ENCODE data around the gene FKBP6. TPM values are rescaled to one million over a fixed set of nuclear protein-coding genes. Genes with fewer than 3 reads are reported as not detected.
"Not testable (repeated sequence)": the region's sequence is repeated elsewhere in the genome, so short reads cannot be mapped to it uniquely, and the experiment has no call there.

FKBP6 gene
- total and polyA plus RNA-seq, 3 donors from 2014 or later: 45.4 to 148 (median 60.9) TPM

DNA sequence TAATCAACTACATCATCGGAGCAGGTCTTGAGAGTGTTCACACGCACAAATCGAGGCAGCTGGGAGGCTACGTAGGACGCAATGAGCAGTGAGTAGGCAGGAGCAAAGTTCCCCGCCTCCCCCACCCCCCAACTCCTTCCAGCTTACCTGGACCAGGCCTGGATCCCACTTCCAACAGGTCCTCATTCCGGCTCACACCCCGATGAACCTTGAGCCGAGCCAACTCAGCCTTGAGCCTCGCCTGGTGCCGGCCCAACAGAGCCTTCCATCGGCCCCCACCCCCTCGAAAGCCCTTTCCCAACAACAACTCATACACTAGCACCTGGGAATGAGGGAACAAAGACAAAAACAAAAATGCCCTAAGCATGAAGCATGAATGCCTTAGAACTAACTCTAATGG, 20.5 kb upstream of the FKBP6 start:
- DNase-seq: no peak

DNA sequence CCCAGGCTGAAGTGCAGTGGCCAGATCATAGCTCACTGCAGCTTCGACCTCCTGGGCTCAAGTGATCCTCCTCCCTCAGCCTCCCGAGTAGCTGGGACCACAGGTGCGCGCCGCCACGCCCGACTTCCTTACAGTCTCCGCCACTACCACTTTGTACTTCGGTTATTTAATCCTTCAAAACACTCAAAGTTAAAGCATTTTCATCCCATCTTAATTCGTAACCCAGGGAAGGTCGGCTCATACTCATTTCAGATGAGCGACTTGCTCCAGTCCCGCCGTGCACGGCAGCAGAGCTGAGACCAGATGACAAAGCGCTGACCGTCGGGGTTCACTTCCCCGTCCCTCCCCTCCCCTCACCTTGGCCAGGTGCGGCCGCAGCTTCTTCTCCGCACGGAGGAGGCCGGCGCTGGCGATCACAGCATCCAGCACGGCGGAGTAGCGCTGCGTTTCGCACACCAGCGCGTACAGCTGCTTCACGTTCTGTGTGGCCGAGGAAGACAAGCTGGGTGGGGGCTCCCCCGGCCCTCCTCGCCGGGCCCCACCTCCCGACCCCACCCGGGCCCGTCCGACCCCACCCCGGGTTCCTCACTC, 19.8 kb upstream of the FKBP6 start:
- H3K27me3 ChIP-seq: no peaks in the 10 kb centered on the region
- WGBS, 2 donors: 9 to 20% methylated on average over 19 to 32 of the region's 43 CpGs
- TF ChIP-seq POLR2A (IDR thresholded peaks at IDR 0.05): no peak
- TF ChIP-seq, protein P1, sequence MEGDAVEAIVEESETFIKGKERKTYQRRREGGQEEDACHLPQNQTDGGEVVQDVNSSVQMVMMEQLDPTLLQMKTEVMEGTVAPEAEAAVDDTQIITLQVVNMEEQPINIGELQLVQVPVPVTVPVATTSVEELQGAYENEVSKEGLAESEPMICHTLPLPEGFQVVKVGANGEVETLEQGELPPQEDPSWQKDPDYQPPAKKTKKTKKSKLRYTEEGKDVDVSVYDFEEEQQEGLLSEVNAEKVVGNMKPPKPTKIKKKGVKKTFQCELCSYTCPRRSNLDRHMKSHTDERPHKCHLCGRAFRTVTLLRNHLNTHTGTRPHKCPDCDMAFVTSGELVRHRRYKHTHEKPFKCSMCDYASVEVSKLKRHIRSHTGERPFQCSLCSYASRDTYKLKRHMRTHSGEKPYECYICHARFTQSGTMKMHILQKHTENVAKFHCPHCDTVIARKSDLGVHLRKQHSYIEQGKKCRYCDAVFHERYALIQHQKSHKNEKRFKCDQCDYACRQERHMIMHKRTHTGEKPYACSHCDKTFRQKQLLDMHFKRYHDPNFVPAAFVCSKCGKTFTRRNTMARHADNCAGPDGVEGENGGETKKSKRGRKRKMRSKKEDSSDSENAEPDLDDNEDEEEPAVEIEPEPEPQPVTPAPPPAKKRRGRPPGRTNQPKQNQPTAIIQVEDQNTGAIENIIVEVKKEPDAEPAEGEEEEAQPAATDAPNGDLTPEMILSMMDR (IDR thresholded peaks at IDR 0.05): no peak
- DNase-seq: no peak
- H3K9me3 ChIP-seq: no peaks in the 10 kb centered on the region
- intact Hi-C loops (cut with DNase I; ENCODE audit: low total_unique reads): no loop called here
- peaks cover 6% of the 10 kb centered on the region for H3K4me1 ChIP-seq
- H3K27ac ChIP-seq: peak overlapping the region; percentile 44 to 45
- peak overlapping the region; percentile 78 to 91 for H3K4me3 ChIP-seq
- no peaks in the 10 kb centered on the region for H3K36me3 ChIP-seq (ENCODE audit: low read depth, missing control alignments)

More for the DNA sequence above, 20.5 kb upstream of the FKBP6 start:
- H3K27me3 ChIP-seq: no peaks in the 10 kb centered on the region
- intact Hi-C loops (cut with DNase I; ENCODE audit: low total_unique reads): no loop called here
- H3K27ac ChIP-seq: no peak overlapping the region
- H3K4me3 ChIP-seq: no peak overlapping the region
- TF ChIP-seq, protein P1 (IDR thresholded peaks at IDR 0.05): no peak
- TF ChIP-seq POLR2A (IDR thresholded peaks at IDR 0.05): no peak
- H3K9me3 ChIP-seq: no peaks in the 10 kb centered on the region
- H3K36me3 ChIP-seq (ENCODE audit: low read depth, missing control alignments): no peaks in the 10 kb centered on the region
- WGBS, 2 donors: 78 to 89% methylated on average over 13 of the region's 13 CpGs
- peaks cover 6% of the 10 kb centered on the region for H3K4me1 ChIP-seq

DNA sequence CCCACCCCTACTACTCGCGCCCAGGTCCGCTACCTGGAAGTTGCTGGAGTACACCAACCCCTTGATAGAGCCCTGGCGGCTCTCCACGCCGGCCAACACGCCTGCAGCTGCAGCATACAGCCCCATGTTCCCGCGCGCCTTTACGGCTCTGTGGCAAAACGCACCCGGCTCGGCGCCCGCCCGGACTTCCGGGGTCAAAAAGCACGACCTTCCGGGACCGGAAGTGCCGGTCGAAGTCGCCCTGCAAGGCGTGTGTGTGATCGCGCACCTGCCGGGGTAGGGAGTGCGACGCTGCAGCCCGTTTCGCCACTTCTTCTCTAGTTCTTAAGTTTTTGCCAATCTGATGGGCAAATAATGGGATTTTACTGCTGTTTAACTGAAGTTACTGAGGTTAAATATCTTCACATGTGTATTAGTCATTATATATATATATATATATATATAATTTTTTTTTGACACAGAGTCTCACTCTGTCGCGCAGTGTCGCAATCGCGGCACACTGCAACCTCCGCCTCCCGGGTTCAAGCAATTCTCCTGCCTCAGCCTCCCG, 19.2 kb upstream of the FKBP6 start, which contains the start of gene NSUN5:
NSUN5 (minus strand) TSS at position 162 of the 550 bp plus-strand sequence; CDS start at position 126, 36 bp downstream.
- 11 to 19% methylated on average over 20 to 37 of the region's 40 CpGs for WGBS, 2 donors
- H3K36me3 ChIP-seq (ENCODE audit: low read depth, missing control alignments): no peaks in the 10 kb centered on the region
- TF ChIP-seq, protein P1 (IDR thresholded peaks at IDR 0.05): no peak
- no peak for TF ChIP-seq POLR2A (IDR thresholded peaks at IDR 0.05)
- peak; percentile 91 for DNase-seq
- peak within 1 kb of the TSS; percentile 78 to 91 for H3K4me3 ChIP-seq
- no peaks in the 10 kb centered on the region for H3K9me3 ChIP-seq
- intact Hi-C loops (cut with DNase I; ENCODE audit: low total_unique reads): no loop called here
- peaks cover 6% of the 10 kb centered on the region for H3K4me1 ChIP-seq
- H3K27ac ChIP-seq: peak within 1 kb of the TSS; percentile 44 to 45
- H3K27me3 ChIP-seq: no peaks in the 10 kb centered on the region

DNA sequence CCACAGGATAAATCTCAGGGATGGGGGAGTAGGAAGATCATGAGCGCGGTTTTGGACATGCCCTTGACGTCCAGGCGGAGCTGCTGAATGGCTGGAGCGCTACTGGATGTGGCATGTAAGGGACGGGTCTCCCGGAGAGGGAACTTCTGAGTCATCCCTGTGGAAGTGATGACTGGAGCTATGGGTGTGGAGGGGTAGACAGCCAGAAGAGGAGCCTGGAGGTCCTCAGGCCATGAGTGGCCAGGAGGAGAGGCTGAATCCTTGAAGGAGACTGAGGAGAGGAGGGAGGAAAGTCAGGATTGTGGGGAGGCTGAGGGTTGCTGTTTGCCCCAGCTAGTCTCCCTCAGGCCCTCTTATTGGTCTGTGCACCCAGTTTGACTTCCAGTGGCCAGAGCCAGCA, 16.5 kb upstream of the FKBP6 start:
- H3K4me1 ChIP-seq; H3K36me3 ChIP-seq (ENCODE audit: low read depth, missing control alignments); H3K27me3 ChIP-seq; H3K4me3 ChIP-seq; H3K27ac ChIP-seq; intact Hi-C loops (cut with DNase I; ENCODE audit: low total_unique reads); DNase-seq; H3K9me3 ChIP-seq: not testable (repeated sequence)
- 60 to 100% methylated on average over 3 to 7 of the region's 7 CpGs for WGBS, 2 donors

DNA sequence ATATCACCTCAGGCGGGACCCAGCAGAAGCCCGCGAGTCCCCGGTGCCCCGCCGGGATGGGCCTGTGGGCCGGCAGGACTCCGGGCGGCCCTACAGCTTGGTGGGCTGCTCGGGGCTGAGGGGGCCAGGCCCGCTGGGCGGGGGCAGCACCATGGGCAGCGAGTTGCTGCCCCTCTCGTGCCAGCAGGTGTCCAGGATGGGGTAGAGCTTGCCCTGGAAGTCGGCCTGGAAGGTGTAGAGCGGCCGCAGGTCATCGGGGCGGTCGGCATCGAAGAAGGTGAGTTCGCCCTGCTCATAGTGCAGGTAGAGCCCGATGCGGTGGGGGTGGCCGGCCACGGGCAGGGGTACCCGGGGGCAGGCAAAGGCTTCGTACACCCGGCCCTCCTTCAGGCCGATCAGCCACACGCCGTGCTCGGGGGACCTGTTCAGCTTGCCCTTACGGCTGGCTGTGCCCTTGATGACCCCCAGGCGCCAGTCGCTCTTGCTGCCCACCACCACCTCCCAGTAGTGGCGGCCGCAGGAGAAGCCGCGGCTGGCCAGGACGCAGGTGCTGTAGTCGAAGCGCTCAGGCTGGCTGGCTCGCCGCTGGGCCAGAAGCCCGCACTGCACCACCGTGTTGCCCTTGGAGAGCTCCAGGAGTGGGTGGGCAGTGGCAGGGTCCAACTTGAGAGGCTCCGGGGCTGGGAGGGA, 15.0 kb upstream of the FKBP6 start:
- Histone ChIP-seq H3K4me1 (peaks cover 3% of the 10 kb centered on the region), H3K4me3 (peak overlapping the region in 1 of 2 donors; percentile 10), H3K27ac (no peak overlapping the region), H3K9me3 (no peaks in the 10 kb centered on the region), H3K27me3 (no peaks in the 10 kb centered on the region), H3K36me3 (ENCODE audit: low read depth, missing control alignments) (no peaks in the 10 kb centered on the region)
- no peak for DNase-seq
- no peak for TF ChIP-seq POLR2A (IDR thresholded peaks at IDR 0.05)
- TF ChIP-seq, protein P1 (IDR thresholded peaks at IDR 0.05): no peak
- WGBS, 2 donors: 60 to 79% methylated on average over 1 to 46 of the region's 48 CpGs
- intact Hi-C loops (cut with DNase I; ENCODE audit: low total_unique reads): no loop called here
